Retinal pigment epithelial cell (primary cell): Measurements from ENCODE around the gene RCOR1.

Experiments used
- DNase-seq: peaks from one replicate; pipeline ENCODE4 v3.0.0-alpha.2; 2010; ENCODE audit warnings: low read depth
- H3K4me3 ChIP-seq: 2 replicates; pipeline ENCODE4 v1.5.1; 2011; ENCODE audit warnings: mild to moderate bottlenecking, low read length, control low read depth, moderate library complexity
- TF ChIP-seq, protein P1 (sequence below): conservative IDR thresholded peaks from 2 replicates; pipeline ENCODE4 v1.5.1; 2011; ENCODE audit warnings: low read depth, low read length, control low read depth, inconsistent platforms

Gene RCOR1

DNA sequence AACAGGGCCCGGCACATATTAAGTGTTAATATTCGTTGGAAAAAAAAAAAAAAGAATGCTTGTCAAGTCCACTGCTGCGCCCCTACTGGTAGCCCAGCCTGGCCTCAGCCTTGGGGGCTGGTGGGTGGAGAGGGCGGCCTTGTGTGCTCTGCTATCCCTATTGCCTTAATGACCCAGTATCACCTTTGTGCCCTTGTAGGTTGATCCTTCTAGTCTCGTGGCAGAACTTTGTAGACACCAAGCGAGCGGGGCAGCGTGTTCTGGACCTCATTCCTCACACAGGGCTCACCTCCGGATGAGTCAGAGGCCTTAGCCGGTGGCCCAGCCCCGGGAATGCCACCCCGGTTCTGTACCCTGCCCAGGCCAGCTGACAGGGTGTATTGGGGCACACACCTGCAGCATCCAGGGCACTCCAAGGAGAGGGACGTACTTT lies 1.8 kb upstream of the RCOR1 start:
- peak overlapping the region; percentile 73 for H3K4me3 ChIP-seq
- no peak for DNase-seq
- TF ChIP-seq, protein P1, sequence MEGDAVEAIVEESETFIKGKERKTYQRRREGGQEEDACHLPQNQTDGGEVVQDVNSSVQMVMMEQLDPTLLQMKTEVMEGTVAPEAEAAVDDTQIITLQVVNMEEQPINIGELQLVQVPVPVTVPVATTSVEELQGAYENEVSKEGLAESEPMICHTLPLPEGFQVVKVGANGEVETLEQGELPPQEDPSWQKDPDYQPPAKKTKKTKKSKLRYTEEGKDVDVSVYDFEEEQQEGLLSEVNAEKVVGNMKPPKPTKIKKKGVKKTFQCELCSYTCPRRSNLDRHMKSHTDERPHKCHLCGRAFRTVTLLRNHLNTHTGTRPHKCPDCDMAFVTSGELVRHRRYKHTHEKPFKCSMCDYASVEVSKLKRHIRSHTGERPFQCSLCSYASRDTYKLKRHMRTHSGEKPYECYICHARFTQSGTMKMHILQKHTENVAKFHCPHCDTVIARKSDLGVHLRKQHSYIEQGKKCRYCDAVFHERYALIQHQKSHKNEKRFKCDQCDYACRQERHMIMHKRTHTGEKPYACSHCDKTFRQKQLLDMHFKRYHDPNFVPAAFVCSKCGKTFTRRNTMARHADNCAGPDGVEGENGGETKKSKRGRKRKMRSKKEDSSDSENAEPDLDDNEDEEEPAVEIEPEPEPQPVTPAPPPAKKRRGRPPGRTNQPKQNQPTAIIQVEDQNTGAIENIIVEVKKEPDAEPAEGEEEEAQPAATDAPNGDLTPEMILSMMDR, result peak; percentile 74

DNA sequence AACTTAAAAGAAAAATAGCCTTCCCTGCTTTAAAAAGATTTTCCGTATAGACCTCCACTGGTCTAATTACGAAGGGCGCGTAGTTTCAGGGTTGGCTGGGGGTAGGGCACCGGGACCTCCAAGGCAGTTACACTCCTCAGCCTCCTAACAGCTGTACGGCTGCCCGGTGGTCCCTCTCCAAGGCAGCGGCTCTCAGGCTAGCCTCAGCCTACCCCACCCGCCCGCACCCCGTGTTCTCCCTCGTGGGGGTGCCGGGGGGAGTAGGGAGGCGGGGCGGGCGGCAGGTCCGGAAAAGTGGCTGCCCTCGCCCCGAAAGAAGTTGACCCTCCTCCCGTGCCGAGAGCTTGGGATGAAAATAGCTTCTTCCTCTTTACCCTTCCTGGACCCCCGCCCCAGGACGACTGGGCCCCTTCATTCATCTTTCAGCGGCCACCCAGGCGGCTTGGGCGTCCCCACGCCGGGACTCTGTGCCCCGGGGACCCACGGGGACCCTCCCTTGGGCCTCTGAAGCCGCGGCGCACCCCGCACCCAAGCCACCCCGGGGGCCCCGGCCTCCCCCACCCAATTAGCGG lies 991 bp upstream of the RCOR1 start:
- TF ChIP-seq, protein P1, result no peak
- peak overlapping the region; percentile 73 for H3K4me3 ChIP-seq
- no peak for DNase-seq

DNA sequence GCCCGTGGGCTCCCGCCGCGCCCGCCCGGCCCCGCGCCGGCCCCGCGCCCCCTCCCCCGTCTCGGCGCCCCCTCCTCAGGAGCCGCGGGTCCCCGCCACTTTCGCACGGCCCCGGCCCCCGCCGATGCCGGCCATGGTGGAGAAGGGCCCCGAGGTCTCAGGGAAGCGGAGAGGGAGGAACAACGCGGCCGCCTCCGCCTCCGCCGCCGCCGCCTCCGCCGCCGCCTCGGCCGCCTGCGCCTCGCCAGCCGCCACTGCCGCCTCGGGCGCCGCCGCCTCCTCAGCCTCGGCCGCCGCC lies 263 bp downstream of the RCOR1 start:
- TF ChIP-seq, protein P1, result no peak
- peak overlapping the region; percentile 87 for H3K4me3 ChIP-seq
- no peak for DNase-seq

DNA sequence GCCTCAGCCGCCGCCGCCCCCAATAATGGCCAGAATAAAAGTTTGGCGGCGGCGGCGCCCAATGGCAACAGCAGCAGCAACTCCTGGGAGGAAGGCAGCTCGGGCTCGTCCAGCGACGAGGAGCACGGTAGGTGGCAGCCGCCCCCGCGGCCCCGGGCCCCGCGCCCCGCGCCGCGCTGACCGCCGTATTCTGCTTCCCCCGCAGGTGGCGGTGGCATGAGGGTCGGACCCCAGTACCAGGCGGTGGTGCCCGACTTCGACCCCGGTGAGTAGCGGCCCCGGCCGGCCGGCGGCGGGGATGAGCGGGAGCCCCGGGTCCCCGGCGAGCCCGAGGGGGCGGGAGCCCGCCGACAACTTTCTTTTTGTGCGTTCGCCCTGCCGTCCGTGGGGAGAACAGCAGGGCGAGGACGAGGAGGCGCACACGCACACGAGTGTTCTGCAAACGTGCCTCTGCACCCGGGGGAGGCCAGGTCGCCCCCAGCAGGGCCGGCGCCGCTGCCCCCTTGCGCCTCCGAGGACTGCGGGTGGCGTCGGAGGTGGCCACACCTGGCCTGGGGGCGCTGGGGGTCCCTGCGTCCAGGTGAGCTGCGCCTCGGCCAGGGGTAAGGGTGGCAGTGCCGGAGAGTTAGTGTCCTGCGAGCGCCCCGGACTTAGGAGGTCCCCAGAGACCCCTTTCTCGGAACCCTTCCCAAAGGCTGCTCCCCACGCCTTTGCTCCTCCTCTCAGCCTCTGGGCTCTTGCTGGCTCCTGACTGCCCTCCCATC lies 794 bp downstream of the RCOR1 start:
- H3K4me3 ChIP-seq, result peak overlapping the region; percentile 87
- TF ChIP-seq, protein P1, result peak; percentile 18

DNA sequence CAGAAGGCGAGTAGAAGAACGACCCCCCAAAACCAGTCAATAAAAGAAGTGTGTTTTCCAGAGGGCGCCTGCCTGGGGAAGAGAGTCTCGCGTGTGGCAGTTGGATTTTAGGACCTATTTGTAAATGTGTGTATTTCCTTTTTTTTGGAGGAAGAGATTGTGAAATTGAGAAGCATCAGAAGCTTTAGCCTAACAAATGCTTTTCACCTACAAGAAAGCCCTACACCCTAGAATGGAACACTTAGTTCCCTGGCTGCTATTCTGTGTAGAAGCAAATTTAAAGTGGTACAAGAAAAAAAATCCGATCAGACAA lies 1.3 kb downstream of the RCOR1 start:
- H3K4me3 ChIP-seq, result peak overlapping the region; percentile 87
- no peak for DNase-seq
- TF ChIP-seq, protein P1, result peak; percentile 13

More for the DNA sequence above, 794 bp downstream of the RCOR1 start:
- no peak for DNase-seq

DNA sequence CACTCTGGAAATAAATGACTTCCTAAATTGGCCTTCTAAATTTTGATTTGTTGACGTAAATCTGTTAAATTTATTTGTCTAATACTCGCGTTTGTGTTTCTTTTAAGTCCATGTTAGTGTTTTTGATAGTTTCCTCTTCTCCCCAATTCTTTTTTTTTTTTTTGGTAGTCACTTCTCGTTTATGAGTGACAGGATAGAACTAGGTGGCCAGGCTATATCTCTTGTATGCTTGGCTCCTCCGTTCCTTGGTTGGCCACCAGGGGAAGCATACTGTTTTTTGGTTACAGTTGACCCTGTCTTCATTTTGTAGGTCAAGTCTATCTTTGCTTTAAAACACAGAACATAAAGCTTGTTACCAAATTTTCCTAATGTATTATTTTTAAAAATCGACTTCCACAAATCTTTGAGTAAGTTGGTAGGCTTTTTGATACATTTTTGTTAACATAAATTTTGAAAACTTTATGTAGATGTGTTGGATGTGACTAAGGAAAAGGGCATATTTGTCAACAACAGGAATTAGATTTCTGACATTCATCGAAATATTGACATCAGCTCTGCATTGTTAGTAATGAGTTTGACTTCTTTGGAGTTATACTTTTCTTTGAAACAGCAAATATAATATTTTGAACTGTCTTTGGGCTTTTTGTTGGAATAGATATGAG lies 2.2 kb downstream of the RCOR1 start:
- no peak for DNase-seq
- TF ChIP-seq, protein P1, result peak; percentile 97
- H3K4me3 ChIP-seq, result peak overlapping the region; percentile 87

DNA sequence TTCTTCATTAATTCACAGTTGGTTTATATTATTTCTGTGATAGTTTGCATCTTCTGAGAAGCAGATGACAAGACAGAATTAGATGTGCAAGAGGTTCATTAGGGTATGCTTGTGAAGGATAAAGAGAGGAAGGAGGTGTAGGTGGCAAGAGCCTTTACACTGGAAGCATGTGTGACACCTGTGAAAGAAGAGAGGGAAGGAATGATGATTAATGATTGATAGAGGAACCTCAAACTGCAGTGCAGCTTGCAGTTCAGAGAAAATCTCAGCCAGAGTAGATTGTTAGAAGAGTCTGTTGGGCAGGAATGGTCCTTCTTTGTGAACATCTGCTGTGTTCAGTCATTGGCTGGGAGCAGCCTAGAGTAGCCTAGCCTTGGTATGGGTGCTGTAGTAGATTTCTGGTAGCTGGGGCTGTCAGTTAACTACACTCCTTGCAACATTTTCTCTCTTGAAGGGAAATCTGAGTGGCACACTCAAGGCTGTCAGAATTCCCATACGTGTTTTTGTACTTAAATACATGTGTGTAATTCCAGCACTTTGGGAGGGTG lies 9.0 kb downstream of the RCOR1 start:
- H3K4me3 ChIP-seq, result no peak overlapping the region
- DNase-seq, result no peak
- TF ChIP-seq, protein P1, result no peak
